Endothelial cell of umbilical vein (primary cell): ENCODE data around the gene MEF2C.

ENCODE experiments used
- EZH2 ChIP-seq: IDR thresholded peaks from 2 replicates; pipeline ENCODE4 v1.6.1; 2012; ENCODE audit warnings: borderline replicate concordance, low read depth, mild to moderate bottlenecking, moderate library complexity, low read length, inconsistent platforms; ENCODE audit not compliant: severe bottlenecking
- POLR2A ChIP-seq: IDR thresholded peaks from 2 replicates; pipeline ENCODE4 v1.6.1; 2012; ENCODE audit warnings: low read depth, mild to moderate bottlenecking, control low read depth, low read length

DNA sequence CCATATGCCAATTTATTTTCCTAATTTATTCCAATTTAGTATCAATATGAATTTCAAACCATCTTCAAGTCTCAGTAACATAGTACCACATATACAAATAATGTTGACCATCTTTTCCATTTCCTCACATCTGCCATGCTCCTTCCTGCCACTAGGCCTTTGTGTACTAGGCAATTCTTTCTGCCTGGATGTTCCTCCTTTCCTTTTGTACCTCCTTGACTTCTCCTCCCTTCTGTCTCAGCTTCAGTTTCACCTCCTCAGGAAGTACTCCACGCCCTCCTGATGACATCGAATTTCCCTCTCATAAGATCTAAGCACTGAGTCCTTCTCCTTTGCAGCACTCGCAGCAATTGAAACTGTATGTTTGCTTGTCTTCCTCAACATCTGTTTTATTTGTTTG is 53.9 kb downstream of the MEF2C start:
- TF ChIP-seq POLR2A (no peak), EZH2 (no peak)
